Stimulated activated naive CD8-positive, alpha-beta T cell treated with anti-CD3 and anti-CD28 coated beads, Interleukin-15, Interleukin-2, amounts not matched to agents 100 ng/mL and 50 ng/mL, for 24 hours (primary cell): ENCODE results near the gene OR5AC2.

Experiments used
- H3K27ac Mint-ChIP-seq: one replicate; pipeline ENCODE4 v1.8.0; 2021; ENCODE audit warnings: mild to moderate bottlenecking, mixed read lengths
- H3K27me3 Mint-ChIP-seq: one replicate; pipeline ENCODE4 v1.8.0; 2021; ENCODE audit warnings: mixed read lengths
- H3K36me3 Mint-ChIP-seq: one replicate; pipeline ENCODE4 v1.8.0; 2021; ENCODE audit warnings: low read depth, mixed read lengths
- H3K4me1 Mint-ChIP-seq: one replicate; pipeline ENCODE4 v1.8.0; 2021; ENCODE audit warnings: low read depth, mixed read lengths
- H3K4me3 Mint-ChIP-seq: one replicate; pipeline ENCODE4 v1.8.0; 2021; ENCODE audit warnings: mild to moderate bottlenecking, mixed read lengths
- H3K9me3 Mint-ChIP-seq: one replicate; pipeline ENCODE4 v1.8.0; 2021; ENCODE audit warnings: mixed read lengths

The OR5AC2 gene, protein sequence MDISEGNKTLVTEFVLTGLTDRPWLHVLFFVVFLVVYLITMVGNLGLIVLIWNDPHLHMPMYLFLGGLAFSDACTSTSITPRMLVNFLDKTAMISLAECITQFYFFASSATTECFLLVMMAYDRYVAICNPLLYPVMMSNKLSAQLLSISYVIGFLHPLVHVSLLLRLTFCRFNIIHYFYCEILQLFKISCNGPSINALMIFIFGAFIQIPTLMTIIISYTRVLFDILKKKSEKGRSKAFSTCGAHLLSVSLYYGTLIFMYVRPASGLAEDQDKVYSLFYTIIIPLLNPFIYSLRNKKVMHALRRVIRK

DNA sequence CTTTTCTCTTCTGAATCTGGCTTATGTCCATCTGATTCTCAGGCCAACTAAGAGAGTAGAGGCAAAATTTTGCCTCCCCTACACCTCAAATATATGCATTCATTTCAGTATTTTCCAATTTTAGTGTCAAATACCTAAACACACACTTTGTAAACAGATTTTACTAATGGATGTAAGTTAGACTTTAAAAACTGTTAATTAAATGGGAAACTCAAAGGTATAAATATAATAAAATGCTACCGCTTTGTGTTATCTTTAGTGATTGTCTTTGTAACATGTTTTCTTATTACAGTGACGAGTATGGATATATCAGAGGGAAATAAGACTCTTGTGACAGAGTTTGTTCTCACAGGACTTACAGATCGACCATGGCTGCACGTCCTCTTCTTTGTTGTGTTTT is at the start of gene OR5AC2:
TSS of gene OR5AC2 (plus strand) at position 301 of the 400 bp plus-strand sequence. CDS start at position 301, 0 bp downstream.
- Mint-ChIP-seq H3K36me3 (no peaks in the 10 kb centered on the region), H3K9me3 (no peaks in the 10 kb centered on the region), H3K4me1 (no peaks in the 10 kb centered on the region), H3K4me3 (no peak within 1 kb of the TSS), H3K27me3 (peaks cover 3% of the 10 kb centered on the region), H3K27ac (no peak within 1 kb of the TSS)

DNA sequence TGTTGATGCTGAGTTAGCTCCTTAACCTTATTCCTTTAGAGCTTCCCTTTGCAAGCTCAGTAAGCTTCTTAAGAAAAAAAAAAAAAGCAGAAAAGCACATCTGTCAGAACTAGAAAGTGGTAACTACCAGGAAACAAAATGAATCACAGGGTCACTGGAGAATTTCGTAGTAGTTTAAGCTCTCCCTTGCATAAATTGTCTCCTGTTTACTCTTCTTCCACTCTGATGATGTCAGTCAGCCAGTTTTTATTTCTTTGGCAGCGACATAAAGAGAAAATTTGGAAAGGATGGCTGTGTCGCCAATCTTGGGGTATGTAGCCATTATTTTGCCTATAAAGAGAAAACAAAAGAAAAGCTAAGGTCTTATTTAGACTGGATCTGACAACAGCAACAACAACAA is 48.7 kb upstream of the OR5AC2 start:
- Mint-ChIP-seq H3K4me1 (no peaks in the 10 kb centered on the region), H3K36me3 (no peaks in the 10 kb centered on the region), H3K27ac (no peak overlapping the region), H3K4me3 (no peak overlapping the region), H3K9me3 (no peaks in the 10 kb centered on the region), H3K27me3 (peaks cover 28% of the 10 kb centered on the region)

DNA sequence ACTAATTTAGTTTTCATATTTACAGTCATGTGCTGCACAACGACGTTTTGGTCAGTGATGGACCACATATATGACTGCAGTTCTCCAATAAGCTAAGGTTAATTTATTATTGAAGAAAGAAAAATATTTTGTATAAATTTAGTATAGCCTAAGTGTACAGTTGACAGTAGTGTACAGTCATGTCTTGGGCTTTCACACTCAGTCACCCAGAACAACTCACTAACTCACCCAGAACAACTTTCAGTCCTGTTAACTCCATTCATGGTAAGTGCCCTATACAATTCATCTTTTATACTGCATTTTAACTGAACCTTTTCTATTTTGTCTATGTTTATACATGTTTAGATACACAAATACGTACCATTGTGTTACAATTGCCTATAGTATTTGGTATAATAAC is 48.1 kb upstream of the OR5AC2 start:
- Mint-ChIP-seq H3K4me1 (no peaks in the 10 kb centered on the region), H3K36me3 (no peaks in the 10 kb centered on the region), H3K9me3 (no peaks in the 10 kb centered on the region), H3K4me3 (peak overlapping the region; percentile 82), H3K27ac (no peak overlapping the region), H3K27me3 (peaks cover 27% of the 10 kb centered on the region)

DNA sequence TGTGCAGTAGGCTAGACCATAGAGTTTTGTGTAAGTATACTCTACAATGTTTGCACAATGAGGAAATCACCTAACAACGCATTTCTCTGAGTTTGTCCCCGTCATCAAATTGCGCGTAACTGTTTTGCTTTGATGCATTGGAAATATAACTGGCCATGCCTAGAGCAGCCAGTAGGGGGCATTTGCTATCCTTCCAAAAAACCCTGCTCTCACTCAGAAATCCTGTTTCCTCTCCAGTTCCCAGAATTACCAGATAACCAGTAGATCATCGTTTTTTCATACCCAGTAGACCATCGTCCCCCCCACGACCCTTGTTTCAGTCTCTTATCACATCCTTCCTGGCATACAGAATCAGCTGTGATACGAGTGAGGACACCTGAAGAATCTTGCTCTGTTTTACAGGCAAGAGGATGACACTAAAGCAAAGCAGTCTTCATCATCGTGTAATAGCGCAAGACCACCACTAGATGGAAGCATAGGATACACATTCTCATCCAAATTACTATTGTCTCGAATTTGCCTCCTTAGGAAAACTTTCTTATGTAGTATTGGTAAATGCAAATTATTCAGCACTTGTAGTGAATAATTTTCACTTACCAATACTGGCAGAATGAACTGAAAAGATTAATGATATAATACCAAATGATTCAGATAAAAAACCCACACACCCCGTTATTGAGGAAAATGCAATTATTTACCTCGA is 47.5 kb upstream of the OR5AC2 start:
- peak overlapping the region; percentile 82 for H3K4me3 Mint-ChIP-seq
- no peaks in the 10 kb centered on the region for H3K4me1 Mint-ChIP-seq
- no peaks in the 10 kb centered on the region for H3K36me3 Mint-ChIP-seq
- H3K27ac Mint-ChIP-seq, result peak overlapping the region; percentile 76
- H3K9me3 Mint-ChIP-seq, result no peaks in the 10 kb centered on the region
- H3K27me3 Mint-ChIP-seq, result peaks cover 24% of the 10 kb centered on the region

DNA sequence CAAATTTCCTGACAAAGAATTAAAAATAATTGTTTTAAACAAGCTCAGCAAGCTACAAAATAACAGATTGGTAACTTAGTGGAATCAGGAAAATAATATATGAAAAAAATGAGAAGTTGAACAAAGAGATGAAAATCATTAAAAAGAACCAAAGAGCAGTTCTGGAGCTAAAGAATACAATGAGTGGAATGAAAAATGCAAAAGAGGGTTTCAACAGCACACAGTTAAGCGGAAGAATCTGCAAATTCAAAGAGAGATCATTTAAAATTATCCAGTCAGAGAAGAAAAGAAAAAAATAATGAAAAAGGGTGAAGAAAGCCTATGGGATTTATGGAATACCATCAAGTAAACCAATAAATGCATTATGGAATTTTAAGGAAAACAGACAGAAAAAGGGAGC is 45.6 kb upstream of the OR5AC2 start:
- Mint-ChIP-seq H3K4me3 (no peak overlapping the region), H3K27me3 (peaks cover 22% of the 10 kb centered on the region), H3K27ac (no peak overlapping the region), H3K9me3 (no peaks in the 10 kb centered on the region), H3K4me1 (no peaks in the 10 kb centered on the region), H3K36me3 (no peaks in the 10 kb centered on the region)

DNA sequence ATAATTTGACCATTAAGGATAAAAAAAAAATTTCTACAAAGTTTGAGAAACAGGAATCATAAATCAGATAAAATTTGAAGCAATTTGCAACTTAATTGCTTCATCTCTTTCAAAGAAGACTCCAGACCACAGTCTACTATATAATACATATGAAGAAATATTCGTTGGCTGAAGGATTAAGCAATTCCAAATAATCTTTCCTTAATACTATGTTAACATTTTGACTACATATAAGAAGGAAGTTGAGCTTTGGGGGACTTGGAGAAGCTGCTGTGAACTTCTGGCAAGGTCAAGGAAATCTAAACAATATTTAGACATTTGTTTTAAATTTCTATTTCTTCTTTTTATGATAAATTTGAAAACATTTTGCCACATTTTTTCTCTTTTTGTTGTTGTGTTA is 38.4 kb upstream of the OR5AC2 start:
- Mint-ChIP-seq H3K4me3 (no peak overlapping the region), H3K36me3 (no peaks in the 10 kb centered on the region), H3K27me3 (peaks cover 9% of the 10 kb centered on the region), H3K27ac (no peak overlapping the region), H3K9me3 (no peaks in the 10 kb centered on the region), H3K4me1 (no peaks in the 10 kb centered on the region)

DNA sequence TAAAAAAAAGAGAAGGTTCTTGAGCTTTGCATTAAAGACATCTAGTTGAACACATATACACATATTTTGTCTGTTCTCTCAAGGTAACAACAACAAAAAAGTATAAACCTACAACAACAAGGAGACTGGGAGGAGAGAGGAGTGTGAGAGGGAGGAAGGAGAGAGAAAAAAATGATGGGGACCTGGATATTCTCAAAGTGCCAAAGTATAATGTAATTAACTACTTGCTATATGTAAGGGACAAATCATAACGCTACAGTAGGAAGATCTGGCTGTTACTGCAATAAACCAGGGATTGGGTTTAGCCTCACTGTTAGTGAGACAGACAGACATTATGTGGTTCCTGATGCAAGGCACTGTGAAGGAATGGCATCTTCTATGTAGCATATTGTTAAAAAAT is 37.7 kb upstream of the OR5AC2 start:
- Mint-ChIP-seq H3K27ac (no peak overlapping the region), H3K9me3 (no peaks in the 10 kb centered on the region), H3K36me3 (no peaks in the 10 kb centered on the region), H3K4me3 (no peak overlapping the region), H3K4me1 (no peaks in the 10 kb centered on the region), H3K27me3 (peaks cover 9% of the 10 kb centered on the region)

DNA sequence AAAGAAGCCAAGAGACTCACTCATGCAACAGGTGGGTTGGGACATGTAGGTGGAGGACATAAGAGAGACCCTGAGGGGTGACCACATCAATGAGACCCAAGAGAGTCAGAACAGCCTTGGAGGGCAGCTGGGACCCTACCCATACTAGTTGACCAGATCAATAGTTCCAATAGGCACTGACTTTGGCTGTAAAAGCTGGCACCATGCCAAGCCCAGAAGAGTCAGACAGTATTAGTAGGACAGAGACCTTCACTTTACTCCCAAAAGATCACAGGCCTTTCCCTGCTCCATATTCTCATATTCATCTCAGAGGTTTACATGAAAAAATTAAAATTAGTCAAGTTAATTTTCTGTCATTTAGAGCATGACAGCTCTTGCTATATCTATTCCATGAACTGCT is 30.9 kb upstream of the OR5AC2 start:
- no peaks in the 10 kb centered on the region for H3K9me3 Mint-ChIP-seq
- H3K4me1 Mint-ChIP-seq, result no peaks in the 10 kb centered on the region
- H3K27me3 Mint-ChIP-seq, result peaks cover 15% of the 10 kb centered on the region
- H3K27ac Mint-ChIP-seq, result no peak overlapping the region
- H3K36me3 Mint-ChIP-seq, result no peaks in the 10 kb centered on the region
- no peak overlapping the region for H3K4me3 Mint-ChIP-seq

DNA sequence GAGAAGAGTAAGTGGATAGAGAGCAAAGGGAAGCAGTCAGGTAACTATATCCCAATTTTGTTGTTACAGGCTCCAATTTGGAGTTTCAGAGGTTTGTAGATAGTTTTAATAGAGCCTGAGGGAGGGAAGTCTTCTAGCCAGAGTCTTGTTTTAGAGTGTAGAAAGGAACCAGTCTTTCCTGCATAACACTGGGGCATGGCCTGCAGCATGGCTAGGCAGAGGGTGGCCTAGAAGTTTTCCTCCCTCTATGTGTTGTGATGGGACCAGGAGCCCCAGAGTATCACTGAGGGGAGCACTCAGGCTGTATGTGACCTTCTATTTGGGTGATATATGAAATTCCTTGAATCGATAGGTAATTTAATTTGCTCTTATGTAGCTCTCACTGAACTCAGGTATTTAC is 29.3 kb upstream of the OR5AC2 start:
- Mint-ChIP-seq H3K4me1 (no peaks in the 10 kb centered on the region), H3K9me3 (no peaks in the 10 kb centered on the region), H3K27ac (no peak overlapping the region), H3K36me3 (no peaks in the 10 kb centered on the region), H3K4me3 (no peak overlapping the region), H3K27me3 (peaks cover 14% of the 10 kb centered on the region)

DNA sequence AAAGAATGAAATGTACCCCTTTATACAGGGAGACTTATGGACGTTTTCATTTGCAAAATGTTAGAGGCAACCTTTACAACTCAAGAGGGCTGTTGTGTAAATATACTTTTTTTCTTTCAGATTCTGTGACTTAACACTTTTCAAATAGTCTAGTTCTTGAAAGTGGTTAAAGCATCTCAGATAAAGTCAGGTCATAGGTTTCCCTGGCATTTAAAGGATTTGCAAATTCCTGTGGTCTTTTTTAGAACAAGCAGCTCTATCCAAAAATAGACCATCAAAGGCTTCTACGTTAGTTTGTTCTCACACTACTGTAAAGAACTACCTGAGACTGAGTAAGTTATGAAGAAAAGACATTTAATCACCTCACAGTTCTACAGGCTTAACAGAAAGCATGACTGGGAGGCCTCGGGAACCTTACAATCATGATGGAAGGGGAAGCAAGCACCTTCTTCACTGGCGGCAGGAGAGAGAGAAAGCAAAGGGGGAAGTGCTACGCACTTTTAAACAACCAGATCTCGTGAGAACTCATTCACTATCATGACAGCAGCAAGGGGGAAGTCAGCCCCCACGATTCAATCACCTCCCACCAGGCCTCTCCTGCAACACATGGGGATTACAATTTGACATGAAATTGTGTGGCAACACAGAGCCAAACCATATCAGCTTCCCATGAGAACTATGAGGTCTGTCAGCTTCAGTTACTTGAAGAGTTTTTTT is 28.6 kb upstream of the OR5AC2 start:
- no peaks in the 10 kb centered on the region for H3K4me1 Mint-ChIP-seq
- no peak overlapping the region for H3K27ac Mint-ChIP-seq
- H3K36me3 Mint-ChIP-seq, result no peaks in the 10 kb centered on the region
- peaks cover 15% of the 10 kb centered on the region for H3K27me3 Mint-ChIP-seq
- H3K9me3 Mint-ChIP-seq, result no peaks in the 10 kb centered on the region
- no peak overlapping the region for H3K4me3 Mint-ChIP-seq

DNA sequence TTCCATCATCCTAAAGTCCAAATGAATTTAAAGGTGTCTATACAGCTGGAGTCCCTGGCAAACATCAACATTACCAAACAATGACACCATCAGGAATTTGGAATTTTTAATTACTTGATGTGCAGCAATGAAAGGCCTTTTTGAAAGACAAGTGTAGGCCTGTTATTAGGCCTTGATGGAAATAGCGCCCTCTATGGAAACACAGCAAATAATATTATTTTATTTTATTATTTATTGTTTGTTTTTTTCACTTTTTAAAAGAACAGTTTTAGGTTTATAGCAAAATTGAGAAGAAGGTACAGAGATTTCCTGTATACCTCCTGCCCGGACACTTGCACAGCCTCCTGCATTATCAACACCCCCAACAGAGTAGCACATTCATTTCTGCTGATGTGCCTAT is 18.1 kb upstream of the OR5AC2 start:
- H3K27ac Mint-ChIP-seq, result no peak overlapping the region
- no peaks in the 10 kb centered on the region for H3K36me3 Mint-ChIP-seq
- no peaks in the 10 kb centered on the region for H3K9me3 Mint-ChIP-seq
- no peak overlapping the region for H3K4me3 Mint-ChIP-seq
- H3K27me3 Mint-ChIP-seq, result peaks cover 7% of the 10 kb centered on the region
- H3K4me1 Mint-ChIP-seq, result no peaks in the 10 kb centered on the region

DNA sequence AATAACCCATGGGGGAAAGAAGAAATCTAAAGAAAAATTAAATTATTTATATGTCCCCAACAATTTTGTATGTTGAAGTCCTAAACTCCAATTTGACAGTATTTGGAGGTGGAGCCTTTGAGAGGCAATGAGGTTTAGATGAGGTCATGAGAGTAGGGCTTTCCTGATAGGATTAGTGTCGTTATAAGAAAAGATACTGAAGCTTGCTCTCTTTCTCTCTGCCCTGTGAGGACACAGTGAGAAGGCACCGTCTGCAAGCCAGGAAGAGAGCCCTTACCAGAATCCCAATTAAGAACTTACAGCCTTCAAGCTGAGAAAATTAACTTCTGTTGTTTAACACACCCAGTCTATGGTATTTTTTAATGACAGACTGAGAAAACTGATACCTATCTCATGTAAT is 16.1 kb upstream of the OR5AC2 start:
- Mint-ChIP-seq H3K27ac (no peak overlapping the region), H3K9me3 (no peaks in the 10 kb centered on the region), H3K36me3 (no peaks in the 10 kb centered on the region), H3K4me1 (no peaks in the 10 kb centered on the region), H3K27me3 (peaks cover 7% of the 10 kb centered on the region), H3K4me3 (no peak overlapping the region)

DNA sequence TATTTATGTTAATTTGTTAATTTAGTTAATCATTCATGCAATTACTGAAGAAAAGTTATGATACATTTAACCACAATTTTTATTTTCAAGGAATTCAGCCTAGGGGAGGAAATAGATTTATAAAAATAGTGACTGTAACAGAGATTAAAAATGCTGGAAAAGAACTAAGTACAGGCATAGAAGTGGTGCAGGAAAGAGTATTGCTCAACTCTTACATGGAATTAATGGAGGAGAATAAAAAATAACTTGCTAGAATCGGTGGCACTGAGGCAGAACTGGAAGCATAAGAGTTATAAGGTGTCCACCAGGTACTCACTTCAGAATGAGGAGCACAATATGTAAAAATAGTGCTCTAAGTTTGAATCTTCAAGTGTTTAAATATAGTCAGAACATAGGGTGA is 13.5 kb upstream of the OR5AC2 start:
- Mint-ChIP-seq H3K9me3 (no peaks in the 10 kb centered on the region), H3K4me1 (no peaks in the 10 kb centered on the region), H3K27ac (no peak overlapping the region), H3K36me3 (no peaks in the 10 kb centered on the region), H3K27me3 (peaks cover 4% of the 10 kb centered on the region), H3K4me3 (no peak overlapping the region)

DNA sequence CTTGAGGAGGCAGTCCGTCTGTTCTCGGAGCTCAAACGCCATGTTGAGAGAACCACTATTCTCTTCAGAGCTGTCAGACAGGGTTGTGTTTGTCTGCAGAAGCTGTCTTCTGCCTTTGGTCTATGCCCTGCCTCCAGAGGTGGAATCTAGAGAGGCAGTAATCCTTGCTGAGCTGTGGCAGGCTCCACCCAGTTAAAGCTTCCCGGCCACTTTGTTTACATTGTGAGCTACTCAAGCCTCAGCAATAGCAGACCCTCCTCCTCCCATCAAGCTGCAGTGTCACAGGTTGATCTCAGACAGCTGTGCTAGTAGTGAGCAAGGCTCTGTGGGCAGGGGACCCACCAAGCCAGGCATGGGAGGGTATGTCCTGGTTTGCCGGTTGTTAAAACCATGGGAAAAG is 8.9 kb downstream of the OR5AC2 start:
- H3K4me1 Mint-ChIP-seq, result no peaks in the 10 kb centered on the region
- H3K36me3 Mint-ChIP-seq, result no peaks in the 10 kb centered on the region
- H3K27me3 Mint-ChIP-seq, result no peaks in the 10 kb centered on the region
- no peaks in the 10 kb centered on the region for H3K9me3 Mint-ChIP-seq
- H3K27ac Mint-ChIP-seq, result no peak overlapping the region
- no peak overlapping the region for H3K4me3 Mint-ChIP-seq

DNA sequence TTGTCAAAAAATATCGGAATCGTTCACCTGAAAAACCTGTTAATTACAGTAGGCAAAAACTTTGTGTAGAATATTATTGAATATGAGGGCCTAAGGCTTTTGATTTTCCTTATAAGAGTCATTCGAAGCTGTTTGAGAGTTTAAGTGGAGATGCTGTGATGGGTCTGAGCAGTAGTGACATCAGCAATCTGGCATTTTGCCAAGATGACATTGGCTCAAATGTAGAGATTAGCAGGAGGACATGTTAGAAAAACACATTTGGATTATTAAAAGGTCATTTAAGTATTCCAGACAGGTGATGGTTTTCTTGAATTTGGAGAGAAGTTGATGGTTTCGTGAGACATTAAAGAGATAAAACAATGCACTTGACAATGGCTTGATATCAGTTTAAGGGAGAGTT is 12.9 kb downstream of the OR5AC2 start:
- Mint-ChIP-seq H3K27ac (no peak overlapping the region), H3K36me3 (no peaks in the 10 kb centered on the region), H3K4me3 (no peak overlapping the region), H3K9me3 (no peaks in the 10 kb centered on the region), H3K4me1 (no peaks in the 10 kb centered on the region), H3K27me3 (no peaks in the 10 kb centered on the region)
